ENCODE results near the gene SFMBT1.
"Not testable (repeated sequence)": the region's sequence is repeated elsewhere in the genome, so short reads cannot be mapped to it uniquely, and the experiment has no call there.

Gene SFMBT1

DNA sequence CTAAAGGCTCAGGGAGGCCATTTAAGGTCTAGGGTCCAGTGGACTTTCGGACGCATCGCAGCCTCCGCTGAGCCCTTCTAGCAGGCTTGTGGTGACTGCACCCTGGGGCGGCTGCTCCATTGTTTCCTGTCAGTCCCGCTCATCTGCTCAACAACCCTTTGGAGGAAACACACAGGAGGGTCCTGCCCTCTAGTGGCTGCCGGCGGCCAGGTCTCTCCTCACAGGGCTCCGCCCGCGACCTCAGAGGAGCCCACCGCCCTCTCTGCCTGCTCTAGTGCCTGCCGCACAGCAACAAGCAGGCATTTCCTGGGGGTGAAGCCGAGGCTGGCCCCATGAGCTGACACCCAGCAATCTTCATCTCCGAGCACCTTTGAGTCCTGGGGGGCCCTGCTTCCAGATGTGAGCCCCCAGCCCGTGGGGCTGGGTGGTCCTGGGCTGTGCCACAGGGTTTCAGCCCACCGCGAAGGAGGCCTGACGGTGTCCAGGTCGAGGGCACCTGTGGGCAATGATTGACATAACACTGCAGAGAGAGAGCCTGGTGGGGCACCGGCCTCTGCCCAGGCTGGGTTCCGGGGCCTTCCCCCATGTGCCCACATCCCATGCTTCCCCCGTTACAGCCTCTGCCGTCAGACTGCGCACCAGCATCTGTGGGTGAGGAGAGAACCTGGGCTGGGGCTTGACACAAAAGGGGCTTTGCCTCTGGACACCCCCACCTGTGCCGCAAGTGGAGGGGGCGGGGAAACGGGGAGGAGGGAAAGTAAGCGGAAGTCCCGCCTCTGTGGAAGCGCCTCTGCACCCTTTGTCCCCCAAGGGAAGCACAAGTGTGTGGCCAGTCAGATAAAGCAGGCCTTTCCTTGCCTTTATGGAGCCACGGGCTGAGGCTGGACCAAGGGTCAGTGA lies 27.0 kb upstream of the SFMBT1 start:
- peak; percentile 90 for DNase-seq

DNA sequence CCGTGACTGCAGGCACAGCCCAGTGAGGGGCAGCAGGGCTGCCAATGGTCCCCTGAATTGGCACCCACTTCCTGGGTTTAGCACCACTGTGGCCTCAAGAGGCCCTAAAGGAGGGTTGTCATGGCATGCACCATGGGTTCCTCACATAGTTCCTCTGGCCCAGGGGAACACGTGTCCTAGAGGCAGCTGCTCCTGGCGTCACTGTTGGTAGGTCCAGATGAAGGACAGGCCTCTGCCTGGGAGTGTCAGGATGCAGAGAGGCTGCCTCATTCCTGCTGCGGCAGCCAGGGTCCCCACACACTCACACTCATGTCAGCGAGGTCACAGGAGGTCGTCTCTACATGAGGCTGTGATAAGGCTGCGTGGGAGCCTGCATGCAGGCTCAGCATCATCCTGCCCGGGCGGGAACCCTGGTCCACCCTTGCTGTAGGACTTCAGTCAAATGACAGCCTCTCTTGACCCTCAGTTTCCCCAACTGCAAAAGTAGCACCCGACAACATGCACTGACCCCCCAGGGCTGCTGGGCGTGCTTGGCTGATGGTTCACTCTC lies 26.1 kb upstream of the SFMBT1 start:
- no peak for DNase-seq

DNA sequence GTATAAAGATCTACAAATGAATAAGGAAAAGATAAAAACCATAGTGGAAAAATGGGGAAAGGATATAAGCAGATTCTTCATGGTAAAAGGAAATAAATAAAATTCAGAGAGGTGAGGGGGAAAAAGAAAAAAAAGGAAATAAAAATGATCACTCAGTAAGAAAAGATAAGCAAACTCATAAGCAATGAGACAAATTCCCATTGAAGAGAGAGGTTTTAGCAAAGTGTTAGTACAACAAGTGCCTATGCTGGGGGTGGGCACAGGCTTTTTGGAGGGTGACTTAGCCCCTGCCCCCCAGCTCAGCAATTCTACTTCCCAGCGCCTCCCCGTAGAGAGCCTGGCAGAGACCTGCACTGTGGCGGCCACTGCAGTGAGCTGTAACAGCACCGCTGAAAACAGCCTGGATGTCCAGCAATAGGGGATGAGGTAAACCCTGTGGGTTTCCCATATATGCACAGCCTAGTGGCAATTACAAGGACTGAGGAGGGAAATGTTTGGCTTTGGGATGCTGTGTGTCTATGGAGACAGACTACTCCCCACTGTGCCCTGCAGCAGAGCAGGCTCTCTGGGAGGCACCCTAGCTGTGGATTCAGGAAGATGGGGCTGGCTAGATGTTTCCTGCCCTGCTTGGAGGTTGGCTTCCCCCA lies 23.7 kb upstream of the SFMBT1 start:
- no peak for DNase-seq

DNA sequence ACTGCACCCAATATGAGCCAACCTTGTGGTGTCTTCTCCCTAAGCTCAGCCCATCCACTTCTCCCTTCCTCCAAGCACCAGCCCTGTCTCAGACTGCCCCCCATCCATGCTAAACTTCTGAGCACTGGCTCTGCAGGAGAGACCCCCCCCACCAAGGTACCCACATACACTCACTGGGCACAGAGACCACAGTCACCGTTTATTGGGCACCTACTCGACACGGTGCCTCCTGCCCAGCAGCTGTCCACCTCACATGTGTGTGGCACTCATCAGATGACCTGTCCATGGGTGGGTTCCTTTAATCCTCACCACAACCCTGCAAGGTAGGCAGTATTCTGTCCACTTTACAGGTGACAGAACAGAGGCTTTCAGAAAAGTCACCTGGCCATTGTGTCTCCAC lies 22.3 kb upstream of the SFMBT1 start:
- DNase-seq = no peak

DNA sequence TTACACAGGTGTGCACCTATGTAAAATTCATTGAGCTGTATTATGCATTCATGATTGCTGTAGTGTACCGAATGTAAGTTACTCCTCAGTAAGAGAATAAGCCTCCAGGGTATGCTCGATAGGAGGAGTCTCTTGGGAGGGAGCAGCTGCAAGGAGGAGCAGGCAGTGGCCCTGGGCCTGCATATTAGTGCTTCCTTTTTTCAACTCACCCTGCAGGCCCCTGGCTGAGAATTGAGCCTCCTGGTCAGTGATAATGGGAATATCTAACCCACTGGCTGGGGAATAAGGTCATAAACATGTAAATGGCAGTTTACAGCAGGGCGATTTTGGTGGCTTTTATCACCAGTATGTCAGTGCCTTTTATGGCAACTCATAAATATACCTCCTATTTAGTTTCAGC lies 21.7 kb upstream of the SFMBT1 start:
- no peak for DNase-seq

DNA sequence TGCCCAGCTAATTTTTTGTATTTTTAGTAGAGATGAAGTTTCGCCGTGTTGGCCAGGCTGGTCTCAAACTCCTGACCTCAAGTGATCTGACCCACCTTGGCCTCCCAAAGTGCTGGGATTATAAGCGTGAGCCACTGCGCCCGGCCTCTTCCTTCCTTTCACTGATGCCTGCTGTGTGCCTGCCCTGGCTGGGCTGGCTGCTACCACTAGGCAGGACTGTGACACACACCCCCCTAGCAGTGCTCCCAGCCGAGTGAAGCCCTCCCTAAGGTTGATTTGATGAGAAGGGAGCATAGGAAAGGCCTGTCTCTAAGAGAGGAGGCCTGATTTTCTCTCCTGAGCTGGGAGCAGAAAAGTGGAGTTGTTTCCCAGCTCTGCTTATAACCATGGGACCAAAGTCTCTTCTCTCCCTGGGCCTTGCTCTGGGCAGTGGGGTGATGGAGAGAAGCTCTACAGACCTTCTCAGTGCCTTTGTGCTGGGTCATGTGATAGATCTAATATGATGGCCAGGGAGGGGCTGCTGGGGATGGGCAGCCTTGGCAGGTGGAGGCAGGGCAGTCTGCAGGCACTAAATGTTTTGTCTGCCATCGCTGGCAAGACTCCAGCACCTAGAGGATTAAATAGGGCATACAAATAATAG lies 20.1 kb upstream of the SFMBT1 start:
- no peak for DNase-seq

DNA sequence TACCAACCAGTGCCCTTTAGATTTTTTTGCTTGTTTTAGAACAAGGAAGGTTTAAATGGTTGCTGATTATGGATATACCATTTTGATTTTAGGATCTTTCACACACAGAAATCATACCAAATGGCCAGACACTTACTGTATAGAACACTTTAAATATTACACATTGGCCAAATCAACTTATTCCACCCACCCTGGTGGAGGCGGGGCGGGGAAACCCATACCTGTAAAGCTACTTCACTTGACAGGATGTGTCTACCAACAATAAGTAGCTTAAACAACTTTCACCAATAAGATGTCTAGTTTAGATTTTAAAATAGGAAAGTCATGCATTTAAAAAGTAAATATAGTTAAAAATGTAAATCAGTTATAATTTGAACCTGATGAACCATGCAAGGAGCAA lies 17.0 kb upstream of the SFMBT1 start:
- no peak for DNase-seq

DNA sequence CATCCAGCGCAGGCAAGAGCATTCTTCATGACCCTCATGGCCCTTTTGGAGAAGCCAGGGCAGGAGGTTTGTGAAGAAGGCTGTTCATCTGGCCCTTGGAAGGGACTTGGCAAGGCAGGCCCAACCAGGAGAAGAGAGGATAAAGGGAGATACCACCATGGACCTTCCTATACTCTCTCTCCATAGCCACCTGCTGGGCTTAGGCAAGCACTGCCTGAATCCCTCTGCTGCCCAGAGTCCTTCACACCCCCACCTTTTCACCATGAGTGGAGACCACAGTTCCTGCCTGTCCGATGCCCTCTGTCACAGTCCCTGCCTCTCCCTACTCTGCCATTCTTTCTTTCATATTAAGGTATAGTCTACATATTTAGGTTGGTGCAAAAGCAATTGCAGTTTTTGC lies 10.6 kb upstream of the SFMBT1 start:
- DNase-seq = no peak

DNA sequence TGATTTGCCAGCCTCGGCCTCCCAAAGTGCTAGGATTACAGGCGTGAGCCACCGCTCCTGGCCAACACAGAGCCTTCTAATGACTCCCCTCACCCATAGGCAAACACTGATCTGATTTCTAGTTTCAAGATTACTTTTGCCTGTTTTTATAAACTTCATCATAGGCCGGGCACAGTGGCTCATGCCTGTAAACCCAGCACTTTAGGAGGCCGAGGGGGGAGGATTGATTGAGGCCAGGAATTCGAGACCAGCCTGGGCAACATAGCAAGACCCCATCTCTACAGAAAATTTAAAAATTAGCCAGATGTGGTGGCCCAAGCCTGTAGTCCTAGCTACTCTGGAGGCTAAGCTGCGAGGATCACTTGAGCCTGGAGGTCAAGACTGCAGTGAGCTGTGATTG lies 8.4 kb upstream of the SFMBT1 start:
- DNase-seq = not testable (repeated sequence)

DNA sequence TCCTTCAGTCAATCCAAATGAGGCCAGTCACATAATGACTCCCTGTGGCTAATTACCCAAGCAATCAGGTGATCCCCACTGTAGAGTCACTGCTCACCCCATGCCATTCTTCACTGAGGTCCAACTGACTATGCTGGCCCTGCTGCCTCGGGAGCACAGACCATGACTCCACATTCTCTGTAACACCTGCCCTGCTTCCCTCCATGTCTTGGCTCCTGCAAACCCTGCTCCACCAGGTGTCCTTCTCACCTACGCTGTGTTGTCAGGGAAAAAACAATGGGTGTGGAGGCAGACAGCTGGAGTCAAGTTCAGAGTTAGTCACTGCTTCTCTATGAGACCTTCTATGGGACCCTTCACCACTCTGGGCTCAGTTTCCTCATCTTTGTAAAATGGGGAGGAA lies 6.1 kb upstream of the SFMBT1 start:
- no peak for DNase-seq

DNA sequence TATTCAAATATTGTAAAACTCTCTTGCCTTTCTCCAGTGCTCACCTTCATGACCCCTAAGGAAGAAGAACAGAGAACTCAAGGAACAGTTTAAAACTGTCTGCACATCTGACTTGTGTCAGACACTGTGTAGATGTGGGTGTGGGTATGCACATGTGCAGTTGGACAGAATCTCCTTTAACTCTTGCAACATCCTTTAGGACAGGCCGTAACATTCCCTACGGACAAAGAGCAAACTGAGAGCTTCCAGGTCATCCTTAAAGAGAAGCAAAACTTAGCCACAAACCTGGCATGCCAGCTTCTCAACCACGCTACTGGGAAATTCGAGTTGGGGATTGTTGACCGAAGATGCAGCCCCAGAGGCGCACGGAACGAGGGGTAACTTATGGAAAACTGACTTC lies 4.1 kb upstream of the SFMBT1 start:
- no peak for DNase-seq

DNA sequence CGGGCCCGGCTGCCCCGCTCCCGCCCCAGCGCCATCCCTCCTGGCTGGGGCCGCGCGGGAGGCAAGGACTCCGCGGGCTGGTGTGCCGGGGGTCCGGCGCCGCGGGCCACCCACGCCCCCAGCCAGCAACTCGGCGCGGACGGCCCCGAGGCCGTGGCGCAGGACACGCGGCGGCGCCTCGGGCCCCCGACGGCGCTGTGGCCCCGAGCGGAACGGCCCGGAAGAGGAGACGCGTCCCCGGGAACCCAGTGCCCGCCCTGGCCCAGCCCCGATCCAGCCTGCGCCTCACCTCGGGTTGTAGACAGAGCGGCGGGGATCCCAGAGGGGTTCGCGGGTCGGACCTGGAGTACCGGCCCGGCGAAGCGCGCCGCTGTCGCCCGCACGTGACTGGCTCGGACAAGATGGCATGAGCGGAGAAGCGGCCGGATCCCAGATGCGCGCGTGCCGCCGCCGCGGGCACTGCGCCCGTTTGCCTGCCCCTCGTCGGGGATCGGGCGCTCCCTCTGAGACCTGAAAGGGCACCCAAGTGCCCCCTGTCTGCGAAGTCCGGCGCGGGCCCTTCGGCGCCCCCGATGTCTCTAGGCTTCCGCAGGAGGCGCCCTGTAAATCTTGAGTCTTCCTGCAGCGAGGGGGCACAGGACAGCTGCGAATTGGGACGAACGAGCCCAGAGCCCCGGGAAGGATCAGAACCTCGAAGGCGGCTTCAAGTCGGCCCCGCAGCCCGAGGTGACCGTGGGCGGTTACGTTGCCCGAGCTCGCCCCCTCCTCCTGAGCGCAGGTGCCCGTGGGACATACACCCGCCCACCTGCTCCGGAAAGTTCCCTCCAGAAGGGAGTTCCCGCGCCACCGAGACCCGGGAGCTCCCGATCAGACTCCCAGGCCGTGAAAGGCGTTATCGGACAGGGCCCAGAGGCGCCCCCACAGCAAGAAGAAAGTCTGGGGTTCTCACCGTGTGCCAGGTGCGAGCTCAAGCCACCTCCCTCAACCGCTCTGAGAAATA lies 598 bp upstream of the SFMBT1 start:
- DNase-seq = peak; percentile 60

DNA sequence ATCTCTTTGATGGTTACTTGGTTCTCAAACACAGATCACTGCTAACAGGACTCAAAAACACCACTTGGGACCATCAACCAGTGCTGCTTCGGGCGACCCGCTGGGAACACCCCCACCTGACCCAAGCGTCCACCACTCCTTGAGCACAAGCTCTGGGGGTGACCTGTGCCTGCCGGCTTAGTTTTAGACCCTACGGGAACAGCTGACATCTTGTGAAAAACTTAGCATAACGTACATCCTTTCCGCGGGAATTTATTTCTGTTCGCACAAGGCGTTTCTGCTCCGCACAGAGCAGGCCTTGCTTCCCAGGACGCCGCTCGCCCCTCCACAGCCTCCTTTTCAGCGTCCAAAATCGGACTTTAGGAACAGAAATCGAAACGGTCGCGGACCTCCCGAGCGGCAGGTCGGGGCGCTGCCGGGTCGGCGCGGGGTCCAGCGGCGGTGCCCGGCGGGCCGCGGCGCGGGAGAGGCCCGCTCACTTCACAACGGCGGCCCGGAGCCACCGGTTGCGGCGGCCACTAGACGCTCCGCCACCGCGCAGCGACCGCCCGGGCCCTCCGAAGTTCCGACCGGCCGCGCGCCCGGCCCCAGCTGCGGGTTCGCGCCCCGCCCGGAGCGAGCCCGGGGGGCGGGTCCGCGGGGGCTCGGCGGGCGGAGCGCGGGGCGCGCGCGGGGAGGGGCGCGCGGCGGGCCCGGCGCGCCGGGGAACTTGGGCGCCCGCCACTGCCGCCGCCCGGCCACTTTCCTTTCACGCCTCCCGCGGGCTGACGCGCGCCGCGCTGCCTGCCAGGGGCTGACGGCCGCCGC lies 959 bp downstream of the SFMBT1 start:
- peak; percentile 46 for DNase-seq

DNA sequence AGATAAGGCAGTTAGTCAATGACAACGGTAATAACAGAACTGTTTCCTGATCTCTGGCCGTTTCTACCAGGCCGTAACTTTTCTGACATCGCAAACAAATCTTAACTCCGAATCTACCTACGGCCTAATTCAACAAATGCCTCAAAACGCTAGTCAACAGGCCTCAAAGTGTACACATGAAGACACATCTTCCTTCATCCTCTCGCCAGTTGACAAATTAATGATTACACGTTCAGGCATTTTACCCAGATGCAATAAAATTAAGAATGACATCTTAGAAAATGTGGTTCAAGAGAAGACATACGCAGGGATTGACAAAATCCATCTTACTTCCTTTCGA lies 1.5 kb downstream of the SFMBT1 start:
- DNase-seq = no peak

DNA sequence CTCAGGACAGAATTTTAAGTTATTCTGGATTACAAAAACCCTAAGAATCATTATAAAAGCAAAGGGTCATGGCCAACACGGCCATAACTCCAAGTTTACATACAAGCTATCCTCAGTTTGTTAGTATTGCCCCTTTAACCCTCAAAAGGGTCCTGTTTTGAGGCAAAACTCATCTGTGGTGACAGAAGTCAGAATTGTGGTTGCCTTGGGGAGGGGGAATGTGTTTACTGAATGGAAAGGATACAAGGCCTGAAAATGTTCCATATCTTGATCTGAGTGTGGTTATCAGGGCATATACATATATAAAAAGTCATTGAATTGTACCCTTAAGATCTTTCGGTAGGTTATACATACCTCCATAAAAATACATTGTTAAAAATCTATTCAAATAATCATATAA lies 2.1 kb downstream of the SFMBT1 start:
- DNase-seq = no peak

DNA sequence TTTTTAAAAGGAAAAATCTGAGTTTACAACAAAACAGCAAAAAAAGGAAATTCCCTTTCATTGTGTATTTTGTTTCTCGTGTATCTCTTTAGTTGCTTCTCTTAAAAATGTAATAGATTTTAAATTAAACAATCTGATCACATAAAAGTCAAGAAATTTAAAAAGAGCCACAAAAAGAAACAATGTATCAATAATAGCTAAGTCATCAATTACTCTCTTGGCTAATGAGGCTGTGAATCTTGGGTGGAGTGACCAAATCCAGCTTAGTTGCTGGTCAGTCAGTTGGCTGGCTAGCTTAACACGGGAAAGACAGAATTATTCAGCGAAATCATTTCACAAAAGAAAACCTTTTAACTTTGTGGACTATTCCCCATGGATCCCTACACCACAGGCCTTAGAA lies 3.2 kb downstream of the SFMBT1 start:
- DNase-seq = no peak

DNA sequence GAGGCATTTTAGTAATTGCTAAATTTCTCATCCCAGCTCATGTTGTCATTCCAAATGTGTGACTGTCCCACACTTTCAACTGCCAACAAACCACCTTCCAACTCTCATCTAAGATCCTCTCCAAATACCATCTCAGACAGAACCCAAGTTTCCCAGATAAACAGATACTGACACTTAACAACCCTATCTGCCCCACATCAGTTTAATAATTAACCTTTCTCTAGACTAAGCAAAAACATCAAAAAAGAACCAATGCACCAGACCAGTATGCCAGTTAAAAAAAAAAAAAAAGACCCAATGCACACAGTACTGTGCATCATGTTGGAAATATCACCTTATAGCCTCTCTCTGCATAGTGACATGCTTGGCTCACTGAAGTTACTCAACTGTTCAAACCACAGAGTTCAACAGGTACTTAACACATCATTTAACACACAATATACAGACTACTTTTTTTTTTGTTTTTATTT lies 5.5 kb downstream of the SFMBT1 start:
- DNase-seq = no peak

DNA sequence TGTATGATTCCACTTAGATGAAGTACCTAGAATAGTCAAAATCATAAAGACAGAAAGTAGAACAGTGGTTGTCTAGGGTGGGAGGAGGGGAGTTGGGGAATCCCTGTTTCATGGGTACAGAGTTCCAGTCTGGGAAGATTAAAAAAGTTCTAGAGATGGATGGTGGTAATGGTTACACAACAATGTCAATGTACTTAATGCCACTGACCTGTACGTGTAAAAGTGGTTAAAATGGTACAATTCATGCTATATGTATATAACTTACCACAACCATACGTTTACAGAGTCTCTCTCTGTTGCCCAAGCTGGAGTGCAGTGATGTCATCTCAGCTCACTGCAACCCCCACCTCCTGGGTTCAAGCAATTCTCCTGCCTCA lies 6.5 kb downstream of the SFMBT1 start:
- DNase-seq = no peak

DNA sequence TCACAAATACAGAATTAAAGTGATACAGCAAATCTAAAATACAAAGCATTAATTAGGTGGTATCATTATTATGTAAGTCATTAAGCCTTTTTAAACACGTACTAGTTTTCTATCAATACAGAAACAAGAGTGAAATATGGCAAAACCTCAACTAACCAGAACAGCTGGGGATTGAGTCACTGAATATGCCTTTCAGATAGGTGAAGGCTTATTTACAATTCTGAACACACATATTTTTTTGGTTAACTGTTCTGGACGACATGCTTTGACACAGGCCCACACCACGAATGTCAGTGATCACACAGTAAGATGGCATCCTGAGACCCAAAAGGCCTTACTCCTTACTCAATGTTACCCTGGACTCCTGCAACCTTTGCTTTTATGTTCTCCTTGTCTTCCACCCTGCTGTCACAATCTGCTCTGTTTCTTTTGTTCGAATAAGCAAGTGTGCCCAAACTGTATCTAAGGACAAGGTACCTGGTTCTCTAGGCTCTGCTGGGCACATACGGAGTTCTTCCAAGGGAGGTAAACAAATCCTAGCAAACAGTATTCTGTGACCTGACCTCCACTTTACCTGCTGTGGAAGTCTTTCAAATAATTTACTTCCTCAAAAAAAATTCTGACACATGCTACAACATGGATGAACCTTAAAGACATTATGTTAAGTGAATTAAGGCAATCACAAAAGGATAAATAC lies 7.0 kb downstream of the SFMBT1 start:
- no peak for DNase-seq

DNA sequence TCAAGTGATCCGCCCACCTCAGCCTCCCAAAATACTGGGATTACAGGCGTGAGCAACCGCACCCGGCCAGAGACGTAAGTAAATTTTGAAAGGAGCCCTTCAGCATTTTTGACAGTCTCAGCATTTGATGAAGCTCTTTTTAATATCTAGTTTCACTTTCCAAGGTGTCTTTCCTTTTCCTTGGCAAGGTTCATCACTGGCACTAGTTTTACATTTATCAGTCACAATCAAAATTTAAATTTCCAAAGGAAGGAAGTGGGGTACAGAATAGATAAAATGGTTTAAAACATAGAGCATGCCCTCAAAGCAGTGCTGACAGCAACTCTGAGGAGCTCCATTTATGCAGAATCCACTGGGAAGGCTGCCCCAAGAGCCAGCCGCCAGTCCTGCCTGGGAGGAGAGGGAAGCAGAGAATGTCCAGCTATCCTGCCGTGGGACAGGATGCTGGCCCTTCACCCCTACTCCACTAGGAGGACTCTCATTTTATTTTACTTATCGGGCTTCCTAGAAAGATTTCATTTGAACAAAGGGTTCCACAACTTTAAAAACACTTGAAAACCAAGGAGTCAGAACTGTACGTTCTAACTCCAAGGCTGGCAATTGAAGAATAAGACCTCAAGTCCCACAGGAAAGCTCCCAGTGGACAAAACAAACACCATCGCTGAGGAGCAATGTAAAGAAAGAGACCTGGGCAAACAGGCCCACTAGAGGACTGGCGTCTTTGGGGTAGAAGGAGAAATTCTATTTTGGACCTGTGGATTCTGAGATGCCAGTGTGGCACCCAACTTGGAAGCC lies 9.9 kb downstream of the SFMBT1 start:
- DNase-seq = no peak

Data from activated CD4-positive, alpha-beta T cell treated with anti-CD3 and anti-CD28 coated beads, Interleukin-2, amount 50 U/mL, for 16 hours (primary cell).